Vagina (tissue), 2 donors: ENCODE results near the gene SORCS1.

ENCODE experiments used
- CTCF ChIP-seq, 3 experiments: fragments of 450-650 bp in 2 of 3; fragments of 200-600 bp in 1 of 3; sonication (generic) in 1 of 3; IDR thresholded peaks; one replicate each; pipeline ENCODE4 v1.5.1; 2017 to 2019; ENCODE audit warnings: antibody characterized with exemption in 3 of 3, mild to moderate bottlenecking in 2 of 3, moderate library complexity in 2 of 3
- POLR2A ChIP-seq, 2 donors: fragments of 450-650 bp; IDR thresholded peaks; one replicate each; pipeline ENCODE4 v1.6.1; 2017; ENCODE audit warnings: antibody characterized with exemption in 2 of 2, mild to moderate bottlenecking in 2 of 2, moderate library complexity in 2 of 2
- POLR2AphosphoS5 ChIP-seq, 2 donors: sonication (generic); formaldehyde crosslinking; IDR thresholded peaks; one replicate each; pipeline ENCODE4 v1.9.0; 2017; ENCODE audit warnings: antibody characterized with exemption in 2 of 2, mild to moderate bottlenecking in 2 of 2, low read depth in 1 of 2; ENCODE audit not compliant: insufficient read depth in 1 of 2

DNA sequence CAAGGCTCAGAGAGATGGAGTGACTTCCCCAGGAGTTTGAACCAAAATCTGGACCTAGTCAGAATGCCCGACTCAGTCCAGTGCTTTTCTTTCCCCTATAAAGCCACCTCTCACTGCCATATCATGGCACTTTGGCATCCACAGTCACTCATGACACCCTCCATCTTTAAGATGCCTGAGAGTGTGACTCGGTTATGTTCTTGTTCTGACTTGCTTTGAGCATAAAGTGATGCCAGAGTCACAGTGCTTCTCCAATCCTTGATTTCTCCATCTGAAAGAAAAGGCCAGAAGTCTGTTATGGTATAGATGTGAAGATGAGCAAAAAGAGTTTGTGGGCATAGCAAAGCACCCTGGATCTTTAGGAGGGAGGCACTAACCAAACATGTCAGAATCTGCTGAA lies 538.1 kb downstream of the SORCS1 start:
- TF ChIP-seq CTCF (IDR thresholded peaks at IDR 0.05) (no peak), POLR2A (IDR thresholded peaks at IDR 0.05) (no peak), POLR2AphosphoS5 (IDR thresholded peaks at IDR 0.05; ENCODE audit: insufficient read depth in 1 of 2, low read depth in 1 of 2) (no peak)
